ENCODE results near the gene LATS2. TPM values are rescaled to one million over a fixed set of nuclear protein-coding genes. Genes with fewer than 3 reads are reported as not detected.

Gene LATS2
- total RNA-seq, 1 experiment from 2014 or later = 18.8 TPM

- Histone ChIP-seq H3K36me3 (ENCODE audit: control insufficient read depth in 1 of 2, insufficient read depth in 2 of 2, low read length in 2 of 2) (peaks cover 2 to 8% of the 10 kb centered on the region in 2 experiments; a peak in 2 of 4 replicates), H3K9ac (ENCODE audit: low read length) (no peak overlapping the region), H3K4me2 (ENCODE audit: low read length) (no peak overlapping the region), H3K4me1 (ENCODE audit: control insufficient read depth in 1 of 2, insufficient read depth in 2 of 2, low read length in 2 of 2) (no peaks in the 10 kb centered on the region), H4K20me1 (ENCODE audit: insufficient read depth) (no peaks in the 10 kb centered on the region), H3K27ac (ENCODE audit: low read depth, low read length) (no peak overlapping the region), H3K9me2 (ENCODE audit: insufficient read depth) (no peaks in the 10 kb centered on the region), H3K27me3 (ENCODE audit: insufficient read depth, low read length) (no peaks in the 10 kb centered on the region), H3K9me3 (ENCODE audit: control insufficient read depth in 1 of 2, insufficient read depth in 1 of 2, low read depth in 1 of 2, low read length in 2 of 2) (no peaks in the 10 kb centered on the region), H2AFZ (ENCODE audit: low read depth, low read length, poor library complexity, severe bottlenecking) (no peak overlapping the region), H3K4me3 (replicated peaks in 1 of 2; ENCODE audit: low read depth in 1 of 2, low read length in 2 of 2) (no peak overlapping the region), H3K79me2 (ENCODE audit: insufficient read depth, low read length) (peaks cover 30% of the 10 kb centered on the region)
- TF ChIP-seq SIN3A (IDR thresholded peaks at IDR 0.05; ENCODE audit: low read depth) (no peak), ATF3 (IDR thresholded peaks at IDR 0.05) (no peak)
- ATAC-seq = no peak
- ChIA-PET POLR2A (no interaction called here), RAD21 (ENCODE audit: low non-redundant PET in 1 of 2, low total read pairs in 2 of 2, uncharacterized antibody in 2 of 2, unreplicated experiment in 2 of 2) (no interaction called here), CTCF (no interaction called here)
- intact Hi-C loops (cut with micrococcal nuclease) = no loop called here
- no TSS peak for BruUV-seq (replicated peaks)
- no peak for DNase-seq (ENCODE audit: low read depth, low spot score)
These were observed 66.0 kb downstream of the LATS2 start for GRCh38 chr13:20995245-20995838.

GRCh38 chr13:20994441-20994821, 67.0 kb downstream of the LATS2 start:
- Histone ChIP-seq H3K9me2 (ENCODE audit: insufficient read depth) (no peaks in the 10 kb centered on the region), H4K20me1 (ENCODE audit: insufficient read depth) (no peaks in the 10 kb centered on the region), H3K4me3 (replicated peaks in 1 of 2; ENCODE audit: low read depth in 1 of 2, low read length in 2 of 2) (no peak overlapping the region), H3K27me3 (ENCODE audit: insufficient read depth, low read length) (no peaks in the 10 kb centered on the region), H3K27ac (ENCODE audit: low read depth, low read length) (no peak overlapping the region), H3K9ac (ENCODE audit: low read length) (no peak overlapping the region), H3K4me2 (ENCODE audit: low read length) (no peak overlapping the region), H3K9me3 (ENCODE audit: control insufficient read depth in 1 of 2, insufficient read depth in 1 of 2, low read depth in 1 of 2, low read length in 2 of 2) (no peaks in the 10 kb centered on the region), H2AFZ (ENCODE audit: low read depth, low read length, poor library complexity, severe bottlenecking) (no peak overlapping the region), H3K79me2 (ENCODE audit: insufficient read depth, low read length) (peaks cover 24% of the 10 kb centered on the region), H3K4me1 (ENCODE audit: control insufficient read depth in 1 of 2, insufficient read depth in 2 of 2, low read length in 2 of 2) (no peaks in the 10 kb centered on the region), H3K36me3 (ENCODE audit: control insufficient read depth in 1 of 2, insufficient read depth in 2 of 2, low read length in 2 of 2) (peaks cover 6 to 8% of the 10 kb centered on the region in 2 experiments; a peak in 3 of 4 replicates)
- DNase-seq (ENCODE audit: low read depth, low spot score) = no peak
- TF ChIP-seq FOSL1 (IDR thresholded peaks at IDR 0.05; ENCODE audit: low read depth) = no peak
- no peak for TF ChIP-seq ZBTB33 (IDR thresholded peaks at IDR 0.05; ENCODE audit: extremely low read depth, insufficient replicate concordance, low read length)
- TF ChIP-seq SIN3A (IDR thresholded peaks at IDR 0.05; ENCODE audit: low read depth) = no peak
- TF ChIP-seq POLR2A (IDR thresholded peaks at IDR 0.05; ENCODE audit: borderline replicate concordance, extremely low read depth, insufficient read depth, insufficient read length) = no peak
- no peak for TF ChIP-seq CTCF (IDR thresholded peaks at IDR 0.05 in 2 of 3, conservative IDR thresholded peaks at IDR 0.05 in 1 of 3; ENCODE audit: borderline replicate concordance in 1 of 3, insufficient read depth in 1 of 3, low read depth in 2 of 3, low read length in 2 of 3)
- TF ChIP-seq MAX (IDR thresholded peaks at IDR 0.05) = no peak
- no peak for TF ChIP-seq SRF (IDR thresholded peaks at IDR 0.05; ENCODE audit: low read depth)
- TF ChIP-seq ZFX (IDR thresholded peaks at IDR 0.05) = no peak
- TF ChIP-seq SP1 (IDR thresholded peaks at IDR 0.05; ENCODE audit: low read depth) = no peak
- TF ChIP-seq JUND (IDR thresholded peaks at IDR 0.05) = no peak
- no peak for TF ChIP-seq REST (IDR thresholded peaks at IDR 0.05; ENCODE audit: low read depth)
- TF ChIP-seq EGR1 (IDR thresholded peaks at IDR 0.05; ENCODE audit: low read depth) = no peak
- no peak for ATAC-seq
- ChIA-PET RAD21 (ENCODE audit: low non-redundant PET in 1 of 2, low total read pairs in 2 of 2, uncharacterized antibody in 2 of 2, unreplicated experiment in 2 of 2) (no interaction called here), CTCF (no interaction called here), POLR2A (no interaction called here)
- no TSS peak for BruUV-seq (replicated peaks)
- intact Hi-C loops (cut with micrococcal nuclease) = no loop called here

Data from HCT116 (cell line).